PFSK-1 (cell line): ENCODE measurements around the gene MT1M.

Experiments
- POLR2AphosphoS5 ChIP-seq: IDR thresholded peaks from 2 replicates; pipeline ENCODE4 v1.6.1; 2012; ENCODE audit warnings: low read depth, mild to moderate bottlenecking, control low read depth, low read length, moderate library complexity
- TAF1 ChIP-seq: IDR thresholded peaks from 2 replicates; pipeline ENCODE4 v1.6.1; 2012; ENCODE audit warnings: low read length, control low read depth, borderline replicate concordance; ENCODE audit not compliant: insufficient read depth

GRCh38 chr16:56669005-56669839 lies 36.8 kb downstream of the MT1M start, which contains the start of gene MT1H:
- TF ChIP-seq POLR2AphosphoS5, result no peak
- TF ChIP-seq TAF1, result no peak
